Activated CD4-positive, alpha-beta T cell treated with anti-CD3 and anti-CD28 coated beads, Interleukin-2, amount 10 ng/mL, durations not matched to agents 7 days and 5 days (primary cell): ENCODE results near the gene KDM4B. TPM values are rescaled to one million over a fixed set of nuclear protein-coding genes. Genes with fewer than 3 reads are reported as not detected.
"Not testable (repeated sequence)": the region's sequence is repeated elsewhere in the genome, so short reads cannot be mapped to it uniquely, and the experiment has no call there.

Experiments
- CTCF ChIA-PET: fragments of 350-600 bp; sonication (Branson Sonifier 250); formaldehyde crosslinking; loops from one replicate; lab custom pipeline; 2021; ENCODE audit warnings: antibody characterized with exemption; lab: Charles Lee
- POLR2A ChIA-PET: fragments of 350-600 bp; sonication (Branson Sonifier 250); formaldehyde crosslinking; loops from one replicate; lab custom pipeline; 2021; ENCODE audit warnings: antibody characterized with exemption; lab: Charles Lee
- DNase-seq: peaks from one replicate; pipeline ENCODE4 v3.0.0-alpha.2; 2020
- H3K27ac Mint-ChIP-seq: one replicate; pipeline ENCODE4 v1.8.0; 2021; ENCODE audit warnings: mild to moderate bottlenecking, moderate library complexity, mixed read lengths
- H3K27me3 Mint-ChIP-seq: one replicate; pipeline ENCODE4 v1.8.0; 2021; ENCODE audit warnings: mixed read lengths
- H3K36me3 Mint-ChIP-seq: one replicate; pipeline ENCODE4 v1.8.0; 2021; ENCODE audit warnings: low read depth, mixed read lengths
- H3K4me1 Mint-ChIP-seq: one replicate; pipeline ENCODE4 v1.8.0; 2021; ENCODE audit warnings: mixed read lengths
- H3K4me3 Mint-ChIP-seq: one replicate; pipeline ENCODE4 v1.8.0; 2021; ENCODE audit warnings: mild to moderate bottlenecking, moderate library complexity, mixed read lengths
- H3K9me3 Mint-ChIP-seq: one replicate; pipeline ENCODE4 v1.8.0; 2021; ENCODE audit warnings: mixed read lengths
- total RNA-seq, 2 experiments: library from RNA; stranded (reverse); gene quantifications; one replicate each; pipeline ENCODE4 v1.2.3, GENCODE V29; 2021

KDM4B gene
- total RNA-seq, 2 experiments from 2014 or later, result 37.1 to 40.2 TPM

DNA sequence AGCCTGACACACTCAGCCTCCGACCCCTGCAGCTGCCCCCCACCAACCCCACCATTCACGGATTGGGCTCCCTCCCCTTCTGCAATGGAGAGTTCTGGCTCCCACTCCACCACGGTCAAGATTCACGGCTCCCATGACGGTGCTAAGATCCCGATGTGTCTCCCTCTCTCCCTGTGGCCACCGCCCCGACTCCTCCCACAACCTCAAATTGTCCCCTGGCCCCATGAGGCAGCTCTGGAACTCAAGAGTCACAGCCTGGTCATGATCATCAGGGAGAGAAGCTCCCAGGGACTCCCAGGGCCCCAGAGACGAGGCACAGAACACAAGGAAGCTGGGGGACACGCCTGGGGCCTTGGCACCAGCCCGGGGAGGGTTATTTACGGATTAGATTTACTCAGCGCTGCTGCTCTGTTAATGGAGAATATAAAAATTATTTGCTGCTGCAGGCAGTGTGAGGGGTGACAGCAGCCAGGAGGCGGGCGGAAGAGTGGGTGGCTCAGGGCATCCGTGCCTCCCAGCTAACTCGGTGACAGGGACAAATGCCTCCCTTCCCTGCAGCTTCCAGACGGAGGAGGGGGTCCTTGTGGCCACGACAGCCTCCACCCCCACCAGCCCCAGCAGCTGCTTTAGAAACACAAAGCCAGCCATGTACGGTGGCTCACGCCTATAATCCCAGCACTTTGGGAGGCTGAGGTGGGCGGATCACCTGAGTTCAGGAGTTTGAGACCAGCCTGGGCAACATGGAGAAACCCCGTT is 187.5 kb downstream of the KDM4B start:
- peaks cover 2% of the 10 kb centered on the region for H3K36me3 Mint-ChIP-seq
- DNase-seq, result no peak
- ChIA-PET CTCF (no interaction called here), POLR2A (no interaction called here)
- no peak overlapping the region for H3K27ac Mint-ChIP-seq
- no peak overlapping the region for H3K4me3 Mint-ChIP-seq
- peaks cover 9% of the 10 kb centered on the region for H3K9me3 Mint-ChIP-seq
- no peaks in the 10 kb centered on the region for H3K4me1 Mint-ChIP-seq
- H3K27me3 Mint-ChIP-seq, result no peaks in the 10 kb centered on the region

GRCh38 chr19:5157186-5157585 is 188.3 kb downstream of the KDM4B start:
- POLR2A ChIA-PET, result no interaction called here
- no peak overlapping the region for H3K27ac Mint-ChIP-seq
- CTCF ChIA-PET, result no interaction called here
- H3K9me3 Mint-ChIP-seq, result peaks cover 9% of the 10 kb centered on the region
- no peaks in the 10 kb centered on the region for H3K4me1 Mint-ChIP-seq
- no peak overlapping the region for H3K4me3 Mint-ChIP-seq
- no peaks in the 10 kb centered on the region for H3K27me3 Mint-ChIP-seq
- H3K36me3 Mint-ChIP-seq, result peaks cover 2% of the 10 kb centered on the region
- DNase-seq, result no peak

GRCh38 chr19:5158549-5159134 is 189.7 kb downstream of the KDM4B start:
- H3K4me1 Mint-ChIP-seq, POLR2A ChIA-PET, DNase-seq, H3K27me3 Mint-ChIP-seq, H3K4me3 Mint-ChIP-seq, H3K9me3 Mint-ChIP-seq, H3K27ac Mint-ChIP-seq, H3K36me3 Mint-ChIP-seq: not testable (repeated sequence)
- CTCF ChIA-PET, result interaction anchor here (1.4 kb wide), 1 partner anchor 10 kb away, joined by 5 read pairs; no protein-coding TSS in a partner anchor

DNA sequence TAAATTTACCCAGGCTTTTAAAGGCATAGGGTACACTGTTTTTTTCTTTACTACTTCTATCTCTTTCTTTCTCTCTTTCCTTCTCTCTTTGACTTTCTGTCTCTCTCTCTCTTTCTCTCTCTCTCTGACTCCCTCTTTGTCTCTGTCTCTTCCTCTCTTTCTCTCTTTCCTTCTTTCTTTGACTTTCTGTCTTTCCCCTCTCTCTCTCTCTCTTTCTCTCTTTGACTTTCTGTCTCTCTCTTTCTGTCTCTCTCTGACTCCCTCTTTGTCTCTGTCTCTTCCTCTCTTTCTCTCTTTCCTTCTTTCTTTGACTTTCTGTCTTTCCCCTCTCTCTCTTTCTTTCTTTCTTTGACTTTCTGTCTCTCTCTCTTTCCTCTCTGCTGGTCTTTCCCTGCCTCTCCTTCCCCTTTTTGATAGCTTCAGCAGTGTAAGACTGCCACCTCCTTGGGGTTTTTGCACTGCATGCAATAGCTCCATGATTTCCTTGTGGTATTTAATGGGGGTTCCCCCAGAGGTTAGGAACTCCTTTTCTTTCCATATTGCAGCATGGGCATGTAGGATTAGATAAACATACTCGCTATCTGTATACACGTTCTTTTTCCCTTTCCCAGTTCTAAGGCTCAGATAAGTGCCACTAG is 191.4 kb downstream of the KDM4B start:
- H3K9me3 Mint-ChIP-seq, H3K27me3 Mint-ChIP-seq, H3K27ac Mint-ChIP-seq, H3K4me1 Mint-ChIP-seq, H3K4me3 Mint-ChIP-seq, POLR2A ChIA-PET, DNase-seq, CTCF ChIA-PET, H3K36me3 Mint-ChIP-seq: not testable (repeated sequence)

GRCh38 chr19:5164845-5165696 is 196.2 kb downstream of the KDM4B start:
- POLR2A ChIA-PET, H3K4me3 Mint-ChIP-seq, CTCF ChIA-PET, H3K4me1 Mint-ChIP-seq, H3K9me3 Mint-ChIP-seq, H3K27ac Mint-ChIP-seq, DNase-seq, H3K36me3 Mint-ChIP-seq, H3K27me3 Mint-ChIP-seq: not testable (repeated sequence)

DNA sequence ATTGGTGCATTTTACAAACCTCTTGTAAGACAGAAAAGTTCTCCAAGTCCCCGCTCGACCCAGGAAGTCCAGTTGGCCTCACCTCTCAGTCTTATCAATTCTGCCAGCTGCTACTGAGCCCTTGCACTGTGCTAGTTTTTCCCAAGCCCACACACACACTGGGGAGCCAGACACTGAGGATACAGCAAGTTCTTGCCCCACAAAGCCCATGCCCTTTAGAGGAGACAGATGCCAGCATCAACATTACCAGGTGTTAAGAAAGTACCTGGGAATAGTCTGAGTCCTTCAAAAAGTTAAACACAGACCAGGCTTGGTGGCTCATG is 196.7 kb downstream of the KDM4B start:
- Mint-ChIP-seq H3K4me1 (no peaks in the 10 kb centered on the region), H3K27me3 (peaks cover 9% of the 10 kb centered on the region), H3K9me3 (no peaks in the 10 kb centered on the region), H3K4me3 (no peak overlapping the region), H3K36me3 (no peaks in the 10 kb centered on the region), H3K27ac (no peak overlapping the region)
- no peak for DNase-seq
- POLR2A ChIA-PET, result no interaction called here
- CTCF ChIA-PET, result no interaction called here

- peaks cover 9% of the 10 kb centered on the region for H3K27me3 Mint-ChIP-seq
- no peak for DNase-seq
- no peaks in the 10 kb centered on the region for H3K9me3 Mint-ChIP-seq
- ChIA-PET POLR2A (no interaction called here), CTCF (interaction anchor here (1.1 kb wide), 1 partner anchor 12 kb away, joined by 3 read pairs; no protein-coding TSS in a partner anchor)
- no peaks in the 10 kb centered on the region for H3K4me1 Mint-ChIP-seq
- H3K27ac Mint-ChIP-seq, result no peak overlapping the region
- H3K4me3 Mint-ChIP-seq, result no peak overlapping the region
- no peaks in the 10 kb centered on the region for H3K36me3 Mint-ChIP-seq
Observed at GRCh38 chr19:5166262-5166661, 197.3 kb downstream of the KDM4B start.

DNA sequence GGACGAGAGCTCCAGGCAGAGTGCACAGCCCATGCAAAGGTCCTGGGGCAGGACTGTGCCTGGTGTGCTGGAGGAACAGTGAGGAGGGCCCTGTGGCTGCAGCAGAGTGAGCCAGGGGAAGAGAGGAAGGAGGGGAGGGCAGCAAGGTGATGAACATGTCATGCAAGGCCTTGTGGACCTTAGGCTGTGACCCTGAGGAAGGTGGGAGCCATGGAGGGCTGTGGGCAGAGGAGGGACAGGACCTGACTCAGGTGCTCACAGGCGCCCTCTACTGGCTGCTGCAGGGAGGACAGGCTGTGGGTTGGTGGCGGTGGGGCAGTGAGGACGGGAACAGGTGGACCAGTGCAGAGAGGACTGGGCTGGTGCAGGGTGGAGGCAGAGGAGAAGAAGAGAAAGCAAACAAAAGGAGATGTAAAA is 201.4 kb downstream of the KDM4B start:
- H3K27me3 Mint-ChIP-seq, result peaks cover 8% of the 10 kb centered on the region
- peak overlapping the region; percentile 26 for H3K27ac Mint-ChIP-seq
- DNase-seq, result peak; percentile 59
- H3K36me3 Mint-ChIP-seq, result no peaks in the 10 kb centered on the region
- CTCF ChIA-PET, result interaction anchor here (0.6 to 1.1 kb wide), 2 partner anchors 39 to 156 kb away, joined by 3 read pairs; no protein-coding TSS in a partner anchor
- POLR2A ChIA-PET, result no interaction called here
- H3K4me1 Mint-ChIP-seq, result no peaks in the 10 kb centered on the region
- no peak overlapping the region for H3K4me3 Mint-ChIP-seq
- H3K9me3 Mint-ChIP-seq, result no peaks in the 10 kb centered on the region

GRCh38 chr19:5171711-5172110 is 202.8 kb downstream of the KDM4B start:
- H3K4me3 Mint-ChIP-seq, result no peak overlapping the region
- CTCF ChIA-PET, result interaction anchor here (1.4 kb wide), 1 partner anchor 33 kb away, joined by 3 read pairs; no protein-coding TSS in a partner anchor
- H3K27ac Mint-ChIP-seq, result no peak overlapping the region
- POLR2A ChIA-PET, result no interaction called here
- peaks cover 2% of the 10 kb centered on the region for H3K27me3 Mint-ChIP-seq
- H3K4me1 Mint-ChIP-seq, result no peaks in the 10 kb centered on the region
- H3K36me3 Mint-ChIP-seq, result no peaks in the 10 kb centered on the region
- no peak for DNase-seq
- H3K9me3 Mint-ChIP-seq, result no peaks in the 10 kb centered on the region

- Mint-ChIP-seq H3K27me3 (peaks cover 1% of the 10 kb centered on the region), H3K4me1 (no peaks in the 10 kb centered on the region), H3K27ac (no peak overlapping the region), H3K4me3 (no peak overlapping the region), H3K36me3 (no peaks in the 10 kb centered on the region), H3K9me3 (no peaks in the 10 kb centered on the region)
- no peak for DNase-seq
- ChIA-PET CTCF (no interaction called here), POLR2A (interaction anchor here (0.6 kb wide), 1 partner anchor 12 kb away, joined by 3 read pairs; no protein-coding TSS in a partner anchor)
Observed at GRCh38 chr19:5172859-5173630, 204.1 kb downstream of the KDM4B start.

DNA sequence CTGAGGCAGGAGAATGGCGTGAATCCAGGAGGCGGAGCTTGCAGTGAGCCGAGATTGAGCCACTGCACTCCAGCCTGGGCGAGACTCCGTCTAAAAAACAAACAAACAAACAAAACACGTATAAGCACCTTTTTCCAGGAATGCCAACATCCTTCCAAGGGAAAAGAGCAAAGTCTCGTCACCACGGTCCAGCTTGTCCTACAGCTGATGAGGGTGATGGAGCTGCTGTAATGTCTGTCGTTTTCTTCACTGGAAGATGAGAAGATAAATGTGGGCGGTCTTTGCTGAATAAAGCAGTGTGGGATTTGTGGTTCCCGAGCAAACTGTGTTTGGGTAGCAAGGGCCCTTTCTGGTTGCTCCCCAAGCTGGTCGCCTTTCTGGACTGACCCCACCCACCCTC is 205.1 kb downstream of the KDM4B start:
- ChIA-PET POLR2A (no interaction called here), CTCF (no interaction called here)
- Mint-ChIP-seq H3K4me3 (no peak overlapping the region), H3K27me3 (peaks cover 1% of the 10 kb centered on the region), H3K27ac (no peak overlapping the region), H3K9me3 (no peaks in the 10 kb centered on the region), H3K4me1 (no peaks in the 10 kb centered on the region), H3K36me3 (no peaks in the 10 kb centered on the region)
- DNase-seq, result no peak

DNA sequence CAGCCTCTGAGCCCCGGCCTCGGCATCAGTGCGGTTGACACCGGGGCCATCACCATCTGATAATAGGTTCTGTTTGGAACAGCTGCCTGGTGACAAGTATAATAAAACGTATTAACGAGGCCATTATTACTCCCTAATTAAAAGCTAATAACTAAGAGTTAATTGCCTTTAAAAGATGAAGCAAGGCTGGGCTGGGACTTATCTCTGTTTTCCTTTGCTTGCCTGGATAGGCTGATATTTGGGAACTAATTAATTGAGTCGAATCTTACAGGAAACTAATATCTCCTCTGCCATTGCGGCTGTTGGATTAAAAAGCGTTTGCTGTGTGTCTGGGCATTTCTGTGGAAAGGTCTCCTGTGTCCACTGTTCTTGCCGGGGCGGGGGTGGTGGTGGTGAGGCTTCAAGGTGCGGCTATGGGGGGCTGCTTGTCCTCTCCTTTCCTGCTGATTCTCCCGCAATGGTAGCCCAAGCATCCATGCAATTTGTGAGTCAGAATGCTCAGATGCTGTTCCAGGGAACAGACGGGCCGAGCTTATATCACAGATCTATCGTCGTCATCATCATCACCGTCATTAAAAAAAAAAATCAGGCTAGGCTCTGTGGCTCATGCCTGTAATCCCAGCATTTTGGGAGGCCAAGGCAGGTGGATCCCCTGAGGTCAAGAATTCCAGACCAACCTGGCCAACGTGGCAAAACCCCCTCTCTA is 209.0 kb downstream of the KDM4B start:
- CTCF ChIA-PET, result no interaction called here
- Mint-ChIP-seq H3K36me3 (no peaks in the 10 kb centered on the region), H3K27ac (no peak overlapping the region), H3K9me3 (no peaks in the 10 kb centered on the region), H3K4me3 (no peak overlapping the region), H3K4me1 (no peaks in the 10 kb centered on the region), H3K27me3 (no peaks in the 10 kb centered on the region)
- POLR2A ChIA-PET, result no interaction called here
- no peak for DNase-seq
